K562 (cell line): Measurements from ENCODE around the gene PRM1. TPM values are rescaled to one million over a fixed set of nuclear protein-coding genes. Genes with fewer than 3 reads are reported as not detected.

ENCODE experiments used
- ATAC-seq: fragments of 200-7000 bp; cut with Tn5 transposase; 3 replicates; pipeline ENCODE4 v1.9.1; 2020; ENCODE audit warnings: moderate library complexity
- BruUV-seq: library from RNA; stranded (reverse); fragments of 400-500 nt; replicated peaks from 2 replicates; lab custom pipeline; 2021; lab: Mats Ljungman, UMichigan
- CTCF ChIA-PET: fragments of 300-600 bp; formaldehyde crosslinking; extraction: SDS; loops from one replicate; lab custom pipeline; 2021; ENCODE audit warnings: low intra/inter-chr PET ratio; lab: Yijun Ruan, JAX
- POLR2A ChIA-PET: fragments of 300-600, 350-650 bp; sonication (Branson Sonifier 250); formaldehyde crosslinking; extraction: SDS; loops from one replicate; lab custom pipeline; 2021; ENCODE audit warnings: antibody characterized with exemption, inconsistent platforms; lab: Yijun Ruan, JAX
- DNase-seq, 4 experiments: peaks; one replicate each; pipeline versions ENCODE4 v3.0.0 to v3.0.0-alpha.2; 2011 to 2018; ENCODE audit warnings: low spot score in 3 of 4, mixed read lengths in 3 of 4; ENCODE audit errors: extremely low read depth in 1 of 4
- FAIRE-seq: peaks from 2 replicates; lab custom pipeline; 2011; peaks lifted over from hg19 to GRCh38; lab: Jason Lieb, UNC
- H2AFZ ChIP-seq: 2 replicates; pipeline ENCODE4 v1.6.0; 2011; ENCODE audit warnings: low read depth, low read length, control low read depth, inconsistent platforms
- H3K27ac ChIP-seq: fragments of 200-600 bp; 3 replicates; pipeline ENCODE4 v1.8.0; 2011; ENCODE audit warnings: low read depth, mild to moderate bottlenecking, control low read depth, inconsistent platforms, low read length, moderate library complexity, mixed read lengths; ENCODE audit errors: extremely low read depth
- H3K27me3 ChIP-seq, 2 experiments: fragments of 300-600 bp in 1 of 2; 2 replicates in 1 of 2; 3 replicates in 1 of 2; pipeline versions ENCODE4 v1.6.0 to v1.8.0; 2011; ENCODE audit warnings: inconsistent platforms in 2 of 2, low read length in 2 of 2, mild to moderate bottlenecking in 1 of 2, mixed read lengths in 1 of 2, moderate library complexity in 1 of 2; ENCODE audit not compliant: control insufficient read depth in 2 of 2, insufficient read depth in 2 of 2
- H3K36me3 ChIP-seq: fragments of 300-600 bp; 3 replicates; pipeline ENCODE4 v1.8.0; 2011; ENCODE audit warnings: mild to moderate bottlenecking, low read length, inconsistent platforms; ENCODE audit not compliant: control insufficient read depth, insufficient read depth
- H3K4me1 ChIP-seq, 2 experiments: fragments of 200-600 bp in 1 of 2; replicated peaks in 1 of 2; 2 replicates in 1 of 2; 3 replicates in 1 of 2; pipeline versions ENCODE4 v1.5.1 to v1.8.0; 2011; ENCODE audit warnings: inconsistent platforms in 2 of 2, low read length in 2 of 2, mild to moderate bottlenecking in 1 of 2, mixed read lengths in 1 of 2, moderate library complexity in 1 of 2; ENCODE audit not compliant: control insufficient read depth in 2 of 2, insufficient read depth in 2 of 2
- H3K4me2 ChIP-seq: 2 replicates; pipeline ENCODE4 v1.6.1; 2011; ENCODE audit warnings: low read length, control low read depth, inconsistent platforms, mixed read lengths; ENCODE audit not compliant: insufficient read depth
- H3K4me3 ChIP-seq: fragments of 200-600 bp; sonication (generic), shearing (Covaris generic); 2 replicates; pipeline ENCODE4 v1.5.1; 2016; ENCODE audit warnings: control low read depth, inconsistent platforms
- H3K79me2 ChIP-seq: fragments of 200-600 bp; 3 replicates; pipeline ENCODE4 v1.8.0; 2011; ENCODE audit warnings: low read length, inconsistent platforms; ENCODE audit not compliant: control insufficient read depth, insufficient read depth
- H3K9ac ChIP-seq, 2 experiments: 2 replicates each; pipeline versions ENCODE4 v1.6.0 to v1.6.1; 2011; ENCODE audit warnings: low read depth in 2 of 2, low read length in 2 of 2, control low read depth in 1 of 2, inconsistent platforms in 1 of 2, mild to moderate bottlenecking in 1 of 2, mixed read lengths in 1 of 2; ENCODE audit not compliant: insufficient read depth in 1 of 2
- H3K9me1 ChIP-seq: one replicate; pipeline ENCODE4 v1.6.0; 2011; ENCODE audit warnings: inconsistent platforms, mild to moderate bottlenecking, low read length, moderate library complexity; ENCODE audit not compliant: control insufficient read depth, insufficient read depth
- H3K9me3 ChIP-seq: replicated peaks from 2 replicates; pipeline ENCODE4 v1.5.1; 2011; ENCODE audit warnings: low read depth, low read length, inconsistent platforms; ENCODE audit not compliant: control insufficient read depth, insufficient read depth
- H4K20me1 ChIP-seq: replicated peaks from 2 replicates; pipeline ENCODE4 v1.6.1; 2011; ENCODE audit warnings: low read length, inconsistent platforms, mixed read lengths; ENCODE audit not compliant: control insufficient read depth, insufficient read depth
- ETV6 ChIP-seq, 3 experiments: fragments of 150-350 bp in 1 of 3; sonication (generic) in 1 of 3; formaldehyde crosslinking in 1 of 3; IDR thresholded peaks; 2 replicates each; pipeline versions ENCODE4 v1.6.1 to v1.8.0; 2014 to 2022; ENCODE audit warnings: borderline replicate concordance in 2 of 3, low read depth in 2 of 3, antibody characterized with exemption in 1 of 3, low read length in 1 of 3, mild to moderate bottlenecking in 1 of 3, missing genetic modification reagents in 1 of 3
- FOXP1 ChIP-seq: sonication (generic); formaldehyde crosslinking; IDR thresholded peaks from 2 replicates; pipeline ENCODE4 v1.8.0; 2022; ENCODE audit warnings: mild to moderate bottlenecking, missing genetic modification reagents
- HMG20A ChIP-seq: fragments of 450-650 bp; formaldehyde crosslinking; conservative IDR thresholded peaks from 2 replicates; pipeline ENCODE4 v1.4.0; 2020; ENCODE audit warnings: mild to moderate bottlenecking, mixed read lengths
- MTA3 ChIP-seq: fragments of 450-650 bp; formaldehyde crosslinking; IDR thresholded peaks from 2 replicates; pipeline ENCODE4 v1.6.1; 2017; ENCODE audit warnings: mild to moderate bottlenecking, borderline replicate concordance
- SFPQ ChIP-seq: fragments of 200-400 bp; formaldehyde crosslinking; IDR thresholded peaks from 2 replicates; pipeline ENCODE4 v1.6.1; 2017; ENCODE audit warnings: mild to moderate bottlenecking, low read depth, low read length, moderate library complexity
- USF2 ChIP-seq: sonication (generic); formaldehyde crosslinking; IDR thresholded peaks from 2 replicates; pipeline ENCODE4 v1.5.0; 2020; ENCODE audit warnings: missing genetic modification reagents
- ZBTB33 ChIP-seq: sonication (generic); formaldehyde crosslinking; IDR thresholded peaks from 2 replicates; pipeline ENCODE4 v1.8.1; 2023; ENCODE audit warnings: mild to moderate bottlenecking, missing genetic modification reagents
- ZNF586 ChIP-seq: fragments of 450-650 bp; formaldehyde crosslinking; conservative IDR thresholded peaks from 2 replicates; pipeline ENCODE4 v1.4.0; 2020; ENCODE audit warnings: mild to moderate bottlenecking, moderate library complexity
- ZNF655 ChIP-seq: fragments of 250-450 bp; sonication (Bioruptor Pico); IDR thresholded peaks from 2 replicates; pipeline ENCODE4 v1.5.0; 2021
- WGBS: fragments of 100-300 bp; shearing (Covaris generic); methylation state at CpG from one replicate; pipeline ENCODE4 v1.1.6; 2016; ENCODE audit warnings: low coverage, mixed read lengths; ENCODE audit not compliant: insufficient coverage; ENCODE audit errors: missing lambda C conversion rate; 5-methylcytosine and 5-hydroxymethylcytosine counted together
- in situ Hi-C: fragments of 300-500 bp; cut with MboI; formaldehyde crosslinking; loops from 4 replicates; pipeline ENCODE4 v1.15.0; 2018; ENCODE audit warnings: inconsistent platforms, mixed read lengths
- intact Hi-C: fragments of 100-400 bp; cut with micrococcal nuclease; formaldehyde crosslinking; loops from 2 replicates; pipeline ENCODE4 v1.14.2; 2022
- polyA plus RNA-seq, 8 experiments: library from polyadenylated mRNA; depleted of rRNA in 4 of 8; stranded (reverse) in 5 of 8; unstranded in 3 of 8; fragments of >200 nt; fragmentation: Nextera tagmentation in 2 of 8; fragmentation: Illumina TruSeq in 1 of 8; extraction: Ambion mirVana in 2 of 8; extraction: Trizol in 1 of 8; gene quantifications; 2 replicates each; pipeline versions ENCODE4 v1.2.1 to v1.2.3, GENCODE V29; 2011 to 2014; ENCODE audit warnings: inconsistent platforms in 1 of 8, missing spikeins in 1 of 8
- total RNA-seq, 7 experiments: library from RNA; depleted of rRNA in 6 of 7; stranded (reverse); fragments of >200 nt in 6 of 7; fragmentation: Illumina TruSeq in 2 of 7; extraction: Trizol in 2 of 7; gene quantifications; 2 replicates each; pipeline versions ENCODE4 v1.2.1 to v1.2.3, GENCODE V29; 2011 to 2021; ENCODE audit warnings: low replicate concordance in 1 of 7
- TF ChIP-seq, protein P1 (sequence below), 2 experiments: fragments of 450-650 bp in 1 of 2; sonication (generic) in 1 of 2; formaldehyde crosslinking in 1 of 2; IDR thresholded peaks in 1 of 2; conservative IDR thresholded peaks in 1 of 2; 2 replicates each; pipeline versions ENCODE4 v1.6.1 to v1.8.1; 2016 to 2023; ENCODE audit warnings: mild to moderate bottlenecking in 2 of 2, moderate library complexity in 2 of 2, inconsistent platforms in 1 of 2, missing genetic modification reagents in 1 of 2

Gene PRM1
- total and polyA plus RNA-seq, 9 of the 15 experiments (the other 6 are each of a cell fraction or from before 2014, with no cell fraction given): not detected

DNA sequence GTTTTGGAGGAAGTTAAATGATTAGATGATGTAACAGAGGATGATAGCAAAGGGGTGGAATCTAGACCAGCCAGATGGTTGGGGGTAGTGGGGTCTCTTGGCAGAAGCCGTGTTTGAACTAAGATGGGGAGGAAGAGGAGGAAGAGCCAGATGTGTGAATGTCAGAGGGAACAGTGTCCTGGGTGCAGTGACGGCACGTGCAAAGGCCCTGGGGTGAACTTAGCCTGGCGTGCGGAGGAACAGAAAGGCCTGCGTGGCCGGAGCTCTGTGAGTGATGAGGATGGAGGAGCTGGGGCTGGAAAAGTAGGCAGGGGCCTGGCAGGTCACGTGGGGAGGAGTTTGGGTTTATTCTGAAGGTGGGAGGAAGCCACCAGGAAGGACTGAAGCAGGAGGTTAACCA lies 37.7 kb upstream of the PRM1 start (continued):
- TF ChIP-seq, protein P1, sequence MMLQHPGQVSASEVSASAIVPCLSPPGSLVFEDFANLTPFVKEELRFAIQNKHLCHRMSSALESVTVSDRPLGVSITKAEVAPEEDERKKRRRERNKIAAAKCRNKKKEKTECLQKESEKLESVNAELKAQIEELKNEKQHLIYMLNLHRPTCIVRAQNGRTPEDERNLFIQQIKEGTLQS (IDR thresholded peaks at IDR 0.05): no peak
- TF ChIP-seq, protein P1 (CRISPR knock-in tag; conservative IDR thresholded peaks at IDR 0.05): no peak

- BruUV-seq: no TSS peak
- no peak overlapping the region for H3K27ac ChIP-seq
- no peaks in the 10 kb centered on the region for H3K27me3 ChIP-seq
- intact Hi-C loops: no loop called here
- CTCF ChIA-PET: no interaction called here
- no peaks in the 10 kb centered on the region for H3K79me2 ChIP-seq
- POLR2A ChIA-PET: interaction anchor here (0.6 kb wide), 1 partner anchor 265 kb away, joined by 5 read pairs; no protein-coding TSS in a partner anchor
- no peaks in the 10 kb centered on the region for H3K9me3 ChIP-seq
- in situ Hi-C loops: no loop called here
- no peak overlapping the region; the same call in 1 of the 2 replicates for H3K4me2 ChIP-seq
- DNase-seq (no peak), FAIRE-seq (no peak), ATAC-seq (no peak; the same call in 2 of the 3 replicates)
- H3K9me1 ChIP-seq: no peaks in the 10 kb centered on the region
- no peak overlapping the region for H3K4me3 ChIP-seq
- no peaks in the 10 kb centered on the region for H4K20me1 ChIP-seq
- H3K4me1 ChIP-seq: peaks cover 11 to 17% of the 10 kb centered on the region in 2 experiments; a peak in 3 of 5 replicates
- H3K9ac ChIP-seq: no peak overlapping the region
- H3K36me3 ChIP-seq: no peaks in the 10 kb centered on the region
- peak overlapping the region; percentile 54; the same call in 1 of the 2 replicates for H2AFZ ChIP-seq
- 33% methylated on average over 23 of the region's 23 CpGs for WGBS
- no peak for TF ChIP-seq MTA3
- TF ChIP-seq USF2 (CRISPR knock-in tag): no peak
- no peak for TF ChIP-seq ZBTB33
- TF ChIP-seq ZNF586 (CRISPR knock-in tag): no peak
- no peak for TF ChIP-seq HMG20A (CRISPR knock-in tag)
- no peak for TF ChIP-seq SFPQ
- TF ChIP-seq ETV6 (IDR thresholded peaks at IDR 0.05; ENCODE audit: borderline replicate concordance in 1 of 2, low read depth in 2 of 2, low read length in 1 of 2): no peak
- TF ChIP-seq ETV6 (CRISPR knock-in tag; IDR thresholded peaks at IDR 0.05; ENCODE audit: borderline replicate concordance): no peak
- no peak for TF ChIP-seq FOXP1
- no peak for TF ChIP-seq ZNF655 (CRISPR knock-in tag)
These were observed 35.3 kb upstream of the PRM1 start for GRCh38 chr16:11316331-11317015.
